SU-DHL-6 (cell line): ENCODE results near the gene COP1.

ENCODE experiments used
- H2AFZ ChIP-seq: fragments of 200-600 bp; sonication (generic); 2 replicates; pipeline ENCODE4 v1.6.1; 2014; ENCODE audit warnings: low read depth, mild to moderate bottlenecking, moderate library complexity, mixed read lengths, antibody characterized with exemption, low read length; ENCODE audit not compliant: severe bottlenecking
- H3F3A ChIP-seq: fragments of 200-600 bp; shearing (Covaris generic); 2 replicates; pipeline ENCODE4 v1.6.0; 2016; ENCODE audit warnings: antibody characterized with exemption, mild to moderate bottlenecking; ENCODE audit not compliant: insufficient read depth
- H3K27ac ChIP-seq: fragments of 200-600 bp; sonication (generic); 2 replicates; pipeline ENCODE4 v1.5.1; 2016; ENCODE audit warnings: low read depth, mild to moderate bottlenecking, low read length, moderate library complexity, mixed read lengths
- H3K27me3 ChIP-seq: fragments of 200-600 bp; sonication (generic), shearing (Covaris generic); 2 replicates; pipeline ENCODE4 v1.6.0; 2014; ENCODE audit warnings: mild to moderate bottlenecking, low read length
- H3K36me3 ChIP-seq: fragments of 200-600 bp; sonication (generic); 2 replicates; pipeline ENCODE4 v1.6.1; 2014; ENCODE audit warnings: mild to moderate bottlenecking, low read length, mixed read lengths
- H3K4me2 ChIP-seq: fragments of 300-600, 200-600 bp; shearing (Covaris generic), sonication (generic); 2 replicates; pipeline ENCODE4 v1.6.0; 2014; ENCODE audit warnings: low read length, low read depth, mild to moderate bottlenecking; ENCODE audit not compliant: poor library complexity, severe bottlenecking
- H3K4me3 ChIP-seq: fragments of 200-600 bp; sonication (generic); 2 replicates; pipeline ENCODE4 v1.5.1; 2014; ENCODE audit warnings: antibody characterized with exemption, low read length, mild to moderate bottlenecking, mixed read lengths; ENCODE audit not compliant: insufficient read depth, poor library complexity, severe bottlenecking
- H3K79me2 ChIP-seq: fragments of 200-600 bp; sonication (generic); 2 replicates; pipeline ENCODE4 v1.6.1; 2014; ENCODE audit warnings: mild to moderate bottlenecking, low read length, moderate library complexity; ENCODE audit not compliant: insufficient read depth
- H3K9ac ChIP-seq: fragments of 200-600 bp; sonication (generic); 2 replicates; pipeline ENCODE4 v1.7.0; 2014; ENCODE audit warnings: mild to moderate bottlenecking, low read length
- H3K9me2 ChIP-seq: fragments of 200-600 bp; sonication (generic); replicated peaks from 2 replicates; pipeline ENCODE4 v1.6.1; 2014; ENCODE audit warnings: low read length; ENCODE audit not compliant: insufficient read depth
- H3K9me3 ChIP-seq: fragments of 200-600 bp; sonication (generic); 2 replicates; pipeline ENCODE4 v1.6.1; 2014; ENCODE audit warnings: low read length, mixed read lengths; ENCODE audit not compliant: insufficient read depth
- H4K20me1 ChIP-seq: fragments of 200-600 bp; sonication (generic); 2 replicates; pipeline ENCODE4 v1.6.1; 2014; ENCODE audit warnings: low read depth, mild to moderate bottlenecking, antibody characterized with exemption, low read length, moderate library complexity, mixed read lengths
- EZH2phosphoT487 ChIP-seq: fragments of 200-600 bp; sonication (generic), shearing (Covaris generic); conservative IDR thresholded peaks from 2 replicates; pipeline ENCODE4 v1.6.1; 2018; ENCODE audit warnings: mild to moderate bottlenecking, antibody characterized with exemption, low read length, moderate library complexity, mixed read lengths
- TF ChIP-seq, protein P1 (sequence below): fragments of 200-600 bp; sonication (generic); IDR thresholded peaks from one replicate; pipeline ENCODE4 v1.5.1; 2017; ENCODE audit warnings: antibody characterized with exemption, mild to moderate bottlenecking, low read length, moderate library complexity; ENCODE audit not compliant: insufficient read depth, poor library complexity, severe bottlenecking

Gene COP1

DNA sequence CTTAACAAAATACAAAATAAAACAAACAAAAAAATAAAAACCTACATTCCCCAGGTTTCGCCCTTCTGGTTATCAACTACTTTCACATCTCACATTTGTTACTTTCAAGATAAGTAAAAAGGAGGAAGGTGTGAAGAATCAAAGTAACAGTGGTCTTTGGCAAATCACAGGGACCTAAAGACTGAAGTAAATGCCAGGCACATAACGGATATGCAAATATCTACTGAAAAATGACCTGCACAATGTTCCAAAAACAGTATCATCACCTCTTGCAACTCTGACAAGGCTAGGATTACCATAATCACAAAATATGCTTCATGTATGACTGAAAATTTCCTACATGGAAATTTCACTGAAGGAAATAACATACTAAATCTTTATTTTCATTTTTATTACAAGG is 29.3 kb downstream of the COP1 start:
- H3K9ac ChIP-seq, result peak overlapping the region; percentile 40
- no peaks in the 10 kb centered on the region for H3K9me3 ChIP-seq
- H3K36me3 ChIP-seq, result peaks cover 16% of the 10 kb centered on the region
- H3K4me2 ChIP-seq, result peak overlapping the region; percentile 99
- peaks cover 55% of the 10 kb centered on the region for H3F3A ChIP-seq
- H3K4me3 ChIP-seq, result peak overlapping the region; percentile 50
- no peaks in the 10 kb centered on the region for H4K20me1 ChIP-seq
- H2AFZ ChIP-seq, result no peak overlapping the region
- H3K9me2 ChIP-seq, result no peaks in the 10 kb centered on the region
- no peaks in the 10 kb centered on the region for H3K27me3 ChIP-seq
- no peak for TF ChIP-seq EZH2phosphoT487
- TF ChIP-seq, protein P1, sequence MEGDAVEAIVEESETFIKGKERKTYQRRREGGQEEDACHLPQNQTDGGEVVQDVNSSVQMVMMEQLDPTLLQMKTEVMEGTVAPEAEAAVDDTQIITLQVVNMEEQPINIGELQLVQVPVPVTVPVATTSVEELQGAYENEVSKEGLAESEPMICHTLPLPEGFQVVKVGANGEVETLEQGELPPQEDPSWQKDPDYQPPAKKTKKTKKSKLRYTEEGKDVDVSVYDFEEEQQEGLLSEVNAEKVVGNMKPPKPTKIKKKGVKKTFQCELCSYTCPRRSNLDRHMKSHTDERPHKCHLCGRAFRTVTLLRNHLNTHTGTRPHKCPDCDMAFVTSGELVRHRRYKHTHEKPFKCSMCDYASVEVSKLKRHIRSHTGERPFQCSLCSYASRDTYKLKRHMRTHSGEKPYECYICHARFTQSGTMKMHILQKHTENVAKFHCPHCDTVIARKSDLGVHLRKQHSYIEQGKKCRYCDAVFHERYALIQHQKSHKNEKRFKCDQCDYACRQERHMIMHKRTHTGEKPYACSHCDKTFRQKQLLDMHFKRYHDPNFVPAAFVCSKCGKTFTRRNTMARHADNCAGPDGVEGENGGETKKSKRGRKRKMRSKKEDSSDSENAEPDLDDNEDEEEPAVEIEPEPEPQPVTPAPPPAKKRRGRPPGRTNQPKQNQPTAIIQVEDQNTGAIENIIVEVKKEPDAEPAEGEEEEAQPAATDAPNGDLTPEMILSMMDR, result no peak
- peaks cover 92% of the 10 kb centered on the region for H3K79me2 ChIP-seq
- peak overlapping the region; percentile 99 for H3K27ac ChIP-seq

DNA sequence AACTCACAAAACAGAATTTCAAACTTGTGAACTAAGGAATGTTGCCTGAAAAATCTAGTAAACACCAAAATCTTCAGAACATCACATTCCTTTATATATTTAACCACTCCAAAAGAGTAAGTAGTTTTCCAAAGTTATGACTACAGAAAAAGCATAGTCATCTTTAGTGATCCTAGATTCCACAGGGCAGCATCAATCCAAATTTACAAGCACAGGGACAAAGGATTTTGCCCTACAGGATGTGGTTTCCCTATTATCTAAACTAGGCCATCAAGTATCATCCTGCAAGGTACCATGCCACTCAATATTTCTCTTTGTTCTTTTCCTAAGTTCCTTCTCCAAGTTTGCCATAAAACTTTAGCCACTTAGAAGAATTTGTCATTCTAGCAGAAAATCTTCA is 33.0 kb downstream of the COP1 start:
- H3K27me3 ChIP-seq, result no peaks in the 10 kb centered on the region
- H3K9me3 ChIP-seq, result no peaks in the 10 kb centered on the region
- H3K27ac ChIP-seq, result no peak overlapping the region
- H2AFZ ChIP-seq, result no peak overlapping the region
- no peaks in the 10 kb centered on the region for H3K9me2 ChIP-seq
- H3K9ac ChIP-seq, result no peak overlapping the region
- H3K79me2 ChIP-seq, result peaks cover 82% of the 10 kb centered on the region
- peaks cover 16% of the 10 kb centered on the region for H3K36me3 ChIP-seq
- H3F3A ChIP-seq, result peaks cover 23% of the 10 kb centered on the region
- TF ChIP-seq, protein P1, result no peak
- no peak for TF ChIP-seq EZH2phosphoT487
- H3K4me3 ChIP-seq, result no peak overlapping the region
- no peak overlapping the region for H3K4me2 ChIP-seq
- H4K20me1 ChIP-seq, result 0 out of 2 replicates have a peak, but pooled peaks cover under 1% of the 10 kb centered on the region

DNA sequence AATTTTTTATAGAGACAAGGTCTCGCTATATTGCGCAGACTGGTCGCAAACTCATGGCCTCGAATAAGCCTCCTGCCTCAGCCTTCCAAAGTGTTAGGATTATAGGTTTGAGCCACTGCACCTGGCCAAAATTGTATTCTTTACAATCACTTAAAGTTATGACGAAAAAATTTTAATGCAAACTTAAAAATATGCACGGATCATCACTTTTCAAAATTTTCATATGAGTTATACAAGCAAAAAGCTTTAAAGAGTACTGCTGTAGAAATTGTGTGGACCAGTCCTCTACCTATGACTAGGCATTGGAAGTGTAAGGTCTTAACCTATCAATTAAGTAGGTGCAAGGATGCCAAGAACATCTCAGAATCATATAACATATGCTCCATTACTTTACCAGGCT is 34.9 kb downstream of the COP1 start:
- Histone ChIP-seq H2AFZ (no peak overlapping the region), H3F3A (peaks cover 7% of the 10 kb centered on the region; the same call in 1 of the 2 replicates), H3K9me3 (no peaks in the 10 kb centered on the region), H3K36me3 (peaks cover 16% of the 10 kb centered on the region), H4K20me1 (0 out of 2 replicates have a peak, but pooled peaks cover 2% of the 10 kb centered on the region), H3K27me3 (no peaks in the 10 kb centered on the region), H3K9me2 (no peaks in the 10 kb centered on the region), H3K27ac (no peak overlapping the region), H3K79me2 (peaks cover 74% of the 10 kb centered on the region), H3K9ac (no peak overlapping the region), H3K4me3 (no peak overlapping the region), H3K4me2 (no peak overlapping the region)
- TF ChIP-seq EZH2phosphoT487, result no peak
- TF ChIP-seq, protein P1, result no peak

DNA sequence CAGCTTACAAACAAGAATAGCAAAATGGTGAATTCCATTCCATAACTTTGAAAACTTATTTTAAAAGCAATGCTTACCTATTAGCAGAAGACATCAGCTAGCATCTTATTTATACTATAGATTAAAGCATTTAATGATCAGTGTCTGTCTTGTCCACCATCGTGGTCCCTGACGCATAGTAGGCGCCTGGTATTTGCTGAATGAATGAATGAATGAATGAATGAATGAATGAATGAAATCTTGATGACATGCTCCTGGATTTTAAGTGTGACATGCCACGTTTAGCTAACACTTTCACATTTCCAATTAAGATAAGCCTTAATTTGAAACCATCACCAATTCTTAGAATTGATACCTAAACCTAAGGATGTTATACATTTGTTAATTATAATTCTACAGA is 39.9 kb downstream of the COP1 start:
- H2AFZ ChIP-seq, result no peak overlapping the region
- 0 out of 2 replicates have a peak, but pooled peaks cover 2% of the 10 kb centered on the region for H4K20me1 ChIP-seq
- H3K9me2 ChIP-seq, result no peaks in the 10 kb centered on the region
- no peak overlapping the region for H3K4me2 ChIP-seq
- no peak overlapping the region for H3K4me3 ChIP-seq
- no peaks in the 10 kb centered on the region for H3K27me3 ChIP-seq
- no peak overlapping the region for H3K27ac ChIP-seq
- H3K36me3 ChIP-seq, result peaks cover 24% of the 10 kb centered on the region; the same call in 1 of the 2 replicates
- H3K9me3 ChIP-seq, result no peaks in the 10 kb centered on the region
- TF ChIP-seq, protein P1, result no peak
- peaks cover 68% of the 10 kb centered on the region for H3K79me2 ChIP-seq
- H3F3A ChIP-seq, result no peaks in the 10 kb centered on the region
- no peak overlapping the region for H3K9ac ChIP-seq
